WI38 (cell line): ENCODE data around the gene LILRB4.
"Not testable (repeated sequence)": the region's sequence is repeated elsewhere in the genome, so short reads cannot be mapped to it uniquely, and the experiment has no call there.

ENCODE experiments used
- H3K4me3 ChIP-seq: 2 replicates; pipeline ENCODE4 v1.5.1; 2011; ENCODE audit warnings: low read depth, mild to moderate bottlenecking, control low read depth, low read length
- CTCF ChIP-seq: IDR thresholded peaks from 2 replicates; pipeline ENCODE4 v1.5.1; 2012; ENCODE audit warnings: low read depth, mild to moderate bottlenecking, control low read depth, low read length

The LILRB4 gene

GRCh38 chr19:54662730-54663129 lies at the start of gene LILRB4:
LILRB4 (plus strand) TSS chr19:54662985; CDS start chr19:54663034, 49 bp downstream.
- no peak within 1 kb of the TSS for H3K4me3 ChIP-seq
- no peak for TF ChIP-seq CTCF

- no peak for TF ChIP-seq CTCF
- H3K4me3 ChIP-seq = no peak overlapping the region
Measured at GRCh38 chr19:54614726-54615125, 48.1 kb upstream of the LILRB4 start.

GRCh38 chr19:54616057-54616456 lies 46.7 kb upstream of the LILRB4 start:
- no peak overlapping the region for H3K4me3 ChIP-seq
- TF ChIP-seq CTCF = no peak

- no peak overlapping the region for H3K4me3 ChIP-seq
- TF ChIP-seq CTCF = no peak
Measured at GRCh38 chr19:54616821-54617560, 45.8 kb upstream of the LILRB4 start.

GRCh38 chr19:54620464-54620863 lies 42.3 kb upstream of the LILRB4 start:
- no peak overlapping the region for H3K4me3 ChIP-seq
- no peak for TF ChIP-seq CTCF

GRCh38 chr19:54622431-54622830 lies 40.4 kb upstream of the LILRB4 start:
- no peak for TF ChIP-seq CTCF
- no peak overlapping the region for H3K4me3 ChIP-seq

- not testable (repeated sequence) for H3K4me3 ChIP-seq
Measured at GRCh38 chr19:54624234-54624633, 38.6 kb upstream of the LILRB4 start.

GRCh38 chr19:54624934-54625730 lies 37.7 kb upstream of the LILRB4 start:
- not testable (repeated sequence) for H3K4me3 ChIP-seq
